Retinal pigment epithelial cell (primary cell): ENCODE data around the gene AKIP1.
A peak's percentile ranks its signal among the peaks of the same experiment; 100 is the strongest.
"Not testable (repeated sequence)": the region's sequence is repeated elsewhere in the genome, so short reads cannot be mapped to it uniquely, and the experiment has no call there.

Source experiments
- DNase-seq: peaks from one replicate; pipeline ENCODE4 v3.0.0-alpha.2; 2010; ENCODE audit warnings: low read depth
- H3K4me3 ChIP-seq: 2 replicates; pipeline ENCODE4 v1.5.1; 2011; ENCODE audit warnings: mild to moderate bottlenecking, low read length, control low read depth, moderate library complexity
- TF ChIP-seq, protein P1 (sequence below): conservative IDR thresholded peaks from 2 replicates; pipeline ENCODE4 v1.5.1; 2011; ENCODE audit warnings: low read depth, low read length, control low read depth, inconsistent platforms

The AKIP1 gene

DNA sequence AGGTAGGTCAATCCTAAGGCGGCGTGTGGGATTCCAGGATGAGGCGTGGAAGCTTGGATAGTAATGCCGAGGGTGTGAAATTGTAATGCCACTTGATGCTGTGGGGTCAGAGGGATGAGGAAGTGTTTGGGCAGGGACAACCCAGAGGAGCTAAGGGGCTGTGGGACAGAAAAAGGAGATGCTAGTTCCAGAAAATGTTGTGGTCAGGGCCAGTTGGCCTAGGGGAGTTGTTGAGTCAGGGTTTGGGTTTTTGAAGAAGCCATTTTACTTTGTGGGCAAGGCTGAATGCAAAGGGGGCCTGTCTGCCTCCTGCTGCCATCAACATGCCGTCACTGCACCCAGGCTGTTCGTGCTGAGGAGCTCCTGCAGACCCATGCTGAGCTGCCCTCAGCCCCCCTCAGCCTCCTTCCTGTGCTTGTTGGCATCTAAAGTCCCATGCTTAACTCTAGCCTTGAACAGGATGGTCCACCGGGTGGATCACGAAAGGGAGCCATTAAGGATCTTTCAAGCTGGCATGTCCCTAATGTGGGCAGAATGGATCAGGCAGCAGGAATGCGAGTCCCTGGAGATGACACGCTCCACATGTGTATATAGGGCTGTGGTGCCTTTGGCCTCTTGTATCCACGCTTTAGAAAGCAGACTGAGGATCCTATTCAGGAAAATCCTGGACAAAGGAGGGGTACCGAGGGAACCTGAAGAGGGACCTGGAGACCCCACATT lies 19.6 kb downstream of the AKIP1 start:
- no peak overlapping the region for H3K4me3 ChIP-seq
- TF ChIP-seq, protein P1, sequence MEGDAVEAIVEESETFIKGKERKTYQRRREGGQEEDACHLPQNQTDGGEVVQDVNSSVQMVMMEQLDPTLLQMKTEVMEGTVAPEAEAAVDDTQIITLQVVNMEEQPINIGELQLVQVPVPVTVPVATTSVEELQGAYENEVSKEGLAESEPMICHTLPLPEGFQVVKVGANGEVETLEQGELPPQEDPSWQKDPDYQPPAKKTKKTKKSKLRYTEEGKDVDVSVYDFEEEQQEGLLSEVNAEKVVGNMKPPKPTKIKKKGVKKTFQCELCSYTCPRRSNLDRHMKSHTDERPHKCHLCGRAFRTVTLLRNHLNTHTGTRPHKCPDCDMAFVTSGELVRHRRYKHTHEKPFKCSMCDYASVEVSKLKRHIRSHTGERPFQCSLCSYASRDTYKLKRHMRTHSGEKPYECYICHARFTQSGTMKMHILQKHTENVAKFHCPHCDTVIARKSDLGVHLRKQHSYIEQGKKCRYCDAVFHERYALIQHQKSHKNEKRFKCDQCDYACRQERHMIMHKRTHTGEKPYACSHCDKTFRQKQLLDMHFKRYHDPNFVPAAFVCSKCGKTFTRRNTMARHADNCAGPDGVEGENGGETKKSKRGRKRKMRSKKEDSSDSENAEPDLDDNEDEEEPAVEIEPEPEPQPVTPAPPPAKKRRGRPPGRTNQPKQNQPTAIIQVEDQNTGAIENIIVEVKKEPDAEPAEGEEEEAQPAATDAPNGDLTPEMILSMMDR: no peak
- no peak for DNase-seq

DNA sequence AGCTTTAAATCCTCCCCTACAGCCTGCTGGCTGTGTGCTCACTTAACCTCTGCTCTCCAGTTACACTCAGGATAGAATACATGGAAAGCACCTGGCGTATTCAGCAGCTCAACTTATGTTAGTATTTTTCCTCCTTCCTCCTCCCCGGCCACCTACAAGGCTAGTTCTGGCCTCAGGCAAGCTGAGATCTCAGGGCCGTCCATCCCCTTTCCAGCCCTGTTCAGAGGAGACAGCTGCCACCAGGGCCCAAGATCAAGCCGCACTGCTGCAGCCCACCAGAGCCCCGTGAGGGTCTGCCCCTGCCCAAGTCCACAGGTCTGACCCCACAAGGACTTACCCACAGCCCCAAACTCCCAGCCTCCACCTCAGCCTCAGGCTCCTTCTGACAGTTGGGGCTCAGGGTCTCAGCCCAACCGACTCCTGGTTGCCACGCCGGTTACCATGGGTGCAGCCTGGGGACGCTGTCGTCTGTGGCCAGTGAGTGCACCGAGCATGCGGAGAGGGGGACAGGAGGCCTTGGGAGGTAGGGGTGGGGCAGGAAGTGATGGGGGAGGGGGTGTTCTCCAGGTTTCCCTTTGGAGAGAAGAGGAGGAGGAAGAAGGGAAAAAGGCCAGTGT lies 21.7 kb downstream of the AKIP1 start, which contains the start of gene C11orf16:
TSS of gene C11orf16 (minus strand) at position 384 of the 617 bp plus-strand sequence. CDS start 639 bp downstream, outside the sequence.
- TF ChIP-seq, protein P1: no peak
- H3K4me3 ChIP-seq: no peak within 1 kb of the TSS
- no peak for DNase-seq

DNA sequence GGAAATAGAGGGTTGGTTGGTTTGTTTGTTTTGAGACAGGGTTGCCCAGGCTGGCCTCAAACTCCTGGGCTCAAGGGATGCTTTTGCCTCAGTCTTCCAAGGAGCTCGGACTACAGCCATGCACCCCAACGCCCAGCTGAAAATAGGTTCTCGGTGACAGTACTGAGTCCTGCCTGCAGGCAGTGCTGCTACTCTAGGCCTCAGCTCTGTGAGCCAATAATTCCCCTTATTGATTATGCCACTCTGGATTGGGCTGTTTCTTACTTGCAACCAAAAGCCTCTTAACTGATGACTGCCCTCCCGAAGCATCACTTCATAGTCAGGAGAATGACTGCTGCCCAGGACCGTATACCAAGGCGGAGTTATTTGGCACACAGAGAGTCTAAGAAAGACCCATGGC lies 22.9 kb downstream of the AKIP1 start:
- TF ChIP-seq, protein P1: peak; percentile 10
- H3K4me3 ChIP-seq: no peak overlapping the region
- no peak for DNase-seq

DNA sequence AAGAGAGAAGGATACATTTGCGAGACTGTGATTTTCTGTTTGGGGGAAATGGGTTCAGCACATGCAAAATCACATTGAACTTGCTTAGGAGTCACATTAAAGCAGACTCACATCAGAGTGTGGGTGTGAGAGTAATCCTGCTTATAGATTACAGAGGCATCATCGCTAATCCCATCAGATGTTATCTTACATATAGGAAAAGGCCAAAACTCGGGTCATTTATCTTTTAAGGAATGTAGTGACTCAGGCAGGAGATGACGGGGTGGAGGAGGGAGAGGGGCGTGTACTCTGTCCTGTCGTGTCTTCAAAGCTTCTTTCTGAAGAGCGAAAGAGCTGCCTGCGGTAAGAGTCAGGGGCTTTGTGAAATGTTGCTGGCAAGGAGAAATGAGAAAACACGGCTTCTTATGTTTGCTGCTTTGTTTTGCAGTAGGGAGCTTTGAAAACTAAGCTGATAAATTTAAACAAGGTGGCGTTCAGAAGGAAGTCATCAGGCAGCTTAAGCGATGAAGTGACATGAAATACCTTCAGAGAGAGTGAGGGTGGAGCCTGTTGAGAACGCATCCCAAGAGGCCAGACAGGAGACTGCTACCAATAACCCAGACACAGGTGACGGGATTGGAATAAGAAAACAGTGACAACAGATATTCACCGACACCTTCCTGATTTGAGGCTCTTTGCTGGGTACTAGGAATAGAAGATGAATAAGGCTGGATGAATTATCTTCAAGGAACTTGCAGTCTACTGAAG lies 23.9 kb downstream of the AKIP1 start:
- no peak overlapping the region for H3K4me3 ChIP-seq
- DNase-seq: peak; percentile 85
- TF ChIP-seq, protein P1: no peak

DNA sequence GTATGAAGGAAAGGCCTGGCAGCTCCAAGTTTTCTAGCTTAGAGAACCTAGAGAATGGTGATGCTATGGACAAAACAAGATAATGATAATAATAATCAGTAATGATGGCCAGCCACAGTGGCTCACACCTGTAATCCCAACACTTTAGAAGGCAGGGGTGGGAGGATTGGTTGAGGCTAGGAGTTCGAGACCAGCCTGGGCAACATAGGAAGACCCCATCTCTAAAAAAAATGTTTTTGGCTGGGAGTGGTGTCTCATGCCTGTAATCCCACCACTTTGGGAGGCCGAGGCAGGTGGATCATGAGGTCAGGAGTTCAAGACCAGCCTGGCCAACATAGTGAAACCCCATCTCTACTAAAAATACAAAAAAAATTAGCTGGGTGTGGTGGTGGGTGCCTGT lies 24.8 kb downstream of the AKIP1 start:
- H3K4me3 ChIP-seq, DNase-seq: not testable (repeated sequence)

DNA sequence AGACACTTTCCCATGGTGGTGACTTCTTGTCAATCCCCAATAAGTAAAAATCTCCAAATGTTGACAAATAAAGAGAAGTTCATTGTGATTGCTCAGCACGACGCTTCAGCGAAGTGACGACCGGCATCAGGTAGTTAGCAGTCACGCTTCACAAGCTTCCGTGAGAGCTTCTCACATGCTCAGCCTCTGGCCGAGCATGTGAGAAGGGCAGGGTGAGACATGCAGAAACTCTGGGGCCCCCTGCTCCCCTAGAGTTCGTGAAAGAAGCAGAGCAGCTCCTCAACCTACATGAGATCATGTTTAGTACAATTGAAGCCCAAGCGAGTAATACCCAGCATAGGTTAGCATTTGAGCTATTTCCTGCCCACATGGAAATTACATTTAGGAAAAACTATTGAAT lies 26.2 kb downstream of the AKIP1 start:
- no peak for DNase-seq
- TF ChIP-seq, protein P1: no peak

DNA sequence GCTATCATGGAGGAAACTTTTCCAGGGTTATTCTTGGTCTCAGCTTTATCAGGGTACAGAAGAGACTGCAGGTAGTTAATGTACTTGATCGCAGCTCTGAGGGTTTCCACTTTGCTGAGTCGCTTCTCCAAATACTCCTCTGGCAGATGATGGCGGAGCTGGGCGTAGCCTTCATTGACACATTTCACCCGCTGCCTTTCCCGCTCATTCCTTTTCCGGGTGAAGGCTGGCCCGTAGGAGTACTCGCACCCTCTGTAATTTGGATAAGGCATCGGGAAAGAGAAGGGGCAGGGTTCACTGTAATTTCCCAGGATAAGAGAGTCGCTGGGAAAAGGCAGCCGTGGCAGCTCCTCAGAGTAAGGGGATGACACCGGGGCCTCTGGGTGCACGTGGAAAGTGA lies 26.7 kb downstream of the AKIP1 start:
- no peak for DNase-seq
- TF ChIP-seq, protein P1: no peak
- no peak overlapping the region for H3K4me3 ChIP-seq

More for the DNA sequence above, 26.2 kb downstream of the AKIP1 start:
- H3K4me3 ChIP-seq: no peak overlapping the region
